Suprapubic skin (tissue), 3 donors: ENCODE results near the gene PLXDC2.

Source experiments
- POLR2A ChIP-seq, 2 donors: fragments of 450-650 bp; IDR thresholded peaks; one replicate each; pipeline ENCODE4 v1.6.1; 2017; ENCODE audit warnings: antibody characterized with exemption in 2 of 2, mild to moderate bottlenecking in 2 of 2, moderate library complexity in 2 of 2
- TF ChIP-seq, protein P1 (sequence below), 2 donors: fragments of 200-600 bp in 1 of 2; fragments of 450-650 bp in 1 of 2; sonication (generic) in 1 of 2; IDR thresholded peaks; one replicate each; pipeline ENCODE4 v1.5.1; 2016 to 2019; ENCODE audit warnings: antibody characterized with exemption in 2 of 2, mild to moderate bottlenecking in 1 of 2, moderate library complexity in 1 of 2

DNA sequence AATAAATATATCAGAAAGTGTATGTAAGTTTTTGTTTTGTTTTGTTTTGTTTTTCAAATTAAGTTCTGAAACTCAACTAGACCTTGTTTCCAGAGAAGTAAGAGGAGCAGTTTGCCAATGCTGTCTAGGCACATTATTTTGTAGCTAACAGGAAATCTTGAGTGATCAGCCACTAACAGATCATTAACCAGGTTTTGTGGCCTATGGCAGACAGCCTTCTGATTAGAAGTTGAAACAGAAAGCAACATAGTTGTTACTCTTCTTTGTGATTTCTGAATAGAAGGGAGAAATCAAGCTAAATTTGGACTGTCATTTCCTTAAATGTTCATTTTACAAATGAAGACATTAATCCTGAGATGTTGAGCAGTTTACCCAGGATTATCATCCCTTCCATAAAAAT is 142.6 kb downstream of the PLXDC2 start:
- TF ChIP-seq POLR2A (IDR thresholded peaks at IDR 0.05) = no peak
- TF ChIP-seq, protein P1, sequence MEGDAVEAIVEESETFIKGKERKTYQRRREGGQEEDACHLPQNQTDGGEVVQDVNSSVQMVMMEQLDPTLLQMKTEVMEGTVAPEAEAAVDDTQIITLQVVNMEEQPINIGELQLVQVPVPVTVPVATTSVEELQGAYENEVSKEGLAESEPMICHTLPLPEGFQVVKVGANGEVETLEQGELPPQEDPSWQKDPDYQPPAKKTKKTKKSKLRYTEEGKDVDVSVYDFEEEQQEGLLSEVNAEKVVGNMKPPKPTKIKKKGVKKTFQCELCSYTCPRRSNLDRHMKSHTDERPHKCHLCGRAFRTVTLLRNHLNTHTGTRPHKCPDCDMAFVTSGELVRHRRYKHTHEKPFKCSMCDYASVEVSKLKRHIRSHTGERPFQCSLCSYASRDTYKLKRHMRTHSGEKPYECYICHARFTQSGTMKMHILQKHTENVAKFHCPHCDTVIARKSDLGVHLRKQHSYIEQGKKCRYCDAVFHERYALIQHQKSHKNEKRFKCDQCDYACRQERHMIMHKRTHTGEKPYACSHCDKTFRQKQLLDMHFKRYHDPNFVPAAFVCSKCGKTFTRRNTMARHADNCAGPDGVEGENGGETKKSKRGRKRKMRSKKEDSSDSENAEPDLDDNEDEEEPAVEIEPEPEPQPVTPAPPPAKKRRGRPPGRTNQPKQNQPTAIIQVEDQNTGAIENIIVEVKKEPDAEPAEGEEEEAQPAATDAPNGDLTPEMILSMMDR (IDR thresholded peaks at IDR 0.05) = no peak
